ENCODE results near the gene SP100.

DNA sequence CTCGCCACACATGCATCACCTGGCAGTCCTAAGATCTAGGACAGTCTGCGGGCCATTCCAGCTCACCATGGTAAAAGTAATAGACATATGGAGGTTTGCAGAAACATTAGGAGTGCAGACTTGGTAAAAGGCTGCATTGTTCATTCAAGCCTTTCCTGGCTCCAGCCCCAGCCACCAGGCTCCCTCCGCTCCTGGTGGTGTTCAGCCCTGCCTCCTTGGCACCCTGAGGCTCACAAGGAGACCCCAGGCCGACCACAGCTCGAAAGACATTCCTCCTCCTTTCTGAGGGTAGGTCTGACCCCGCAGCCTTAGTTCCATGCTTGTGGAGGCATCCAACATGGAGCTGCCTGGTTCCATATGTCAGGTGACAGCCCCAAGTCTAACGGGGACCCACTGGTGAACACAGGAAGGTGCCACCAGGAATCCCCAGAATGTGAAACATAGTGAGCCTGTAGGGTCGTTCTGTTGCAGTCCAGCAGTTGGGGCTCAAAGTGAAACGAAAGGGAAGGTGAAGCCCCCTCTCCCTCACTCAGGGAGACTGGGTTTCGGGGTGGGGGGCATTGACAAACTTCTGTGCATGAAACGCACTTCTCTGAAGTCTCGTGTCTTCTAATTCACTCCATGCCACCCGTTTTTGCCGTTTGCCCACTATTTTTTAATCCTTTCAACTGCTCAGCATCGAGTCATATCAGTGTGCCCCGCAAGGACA, 5.0 kb upstream of the SP100 start:
- TF ChIP-seq, protein P1, sequence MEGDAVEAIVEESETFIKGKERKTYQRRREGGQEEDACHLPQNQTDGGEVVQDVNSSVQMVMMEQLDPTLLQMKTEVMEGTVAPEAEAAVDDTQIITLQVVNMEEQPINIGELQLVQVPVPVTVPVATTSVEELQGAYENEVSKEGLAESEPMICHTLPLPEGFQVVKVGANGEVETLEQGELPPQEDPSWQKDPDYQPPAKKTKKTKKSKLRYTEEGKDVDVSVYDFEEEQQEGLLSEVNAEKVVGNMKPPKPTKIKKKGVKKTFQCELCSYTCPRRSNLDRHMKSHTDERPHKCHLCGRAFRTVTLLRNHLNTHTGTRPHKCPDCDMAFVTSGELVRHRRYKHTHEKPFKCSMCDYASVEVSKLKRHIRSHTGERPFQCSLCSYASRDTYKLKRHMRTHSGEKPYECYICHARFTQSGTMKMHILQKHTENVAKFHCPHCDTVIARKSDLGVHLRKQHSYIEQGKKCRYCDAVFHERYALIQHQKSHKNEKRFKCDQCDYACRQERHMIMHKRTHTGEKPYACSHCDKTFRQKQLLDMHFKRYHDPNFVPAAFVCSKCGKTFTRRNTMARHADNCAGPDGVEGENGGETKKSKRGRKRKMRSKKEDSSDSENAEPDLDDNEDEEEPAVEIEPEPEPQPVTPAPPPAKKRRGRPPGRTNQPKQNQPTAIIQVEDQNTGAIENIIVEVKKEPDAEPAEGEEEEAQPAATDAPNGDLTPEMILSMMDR (IDR thresholded peaks at IDR 0.05; ENCODE audit: insufficient read depth, low read depth, low read length): no peak
- no peak for TF ChIP-seq EZH2 (IDR thresholded peaks at IDR 0.05; ENCODE audit: insufficient read depth, low read length)

Data from astrocyte (in vitro differentiated cells and primary cell).